Hematopoietic multipotent progenitor cell treated with erythropoietin and hydrocortisone succinate and interleukin-3 and kit ligand, for 6 days (in vitro differentiated cells): Measurements from ENCODE around the gene SLC16A6.
"Not testable (repeated sequence)": the region's sequence is repeated elsewhere in the genome, so short reads cannot be mapped to it uniquely, and the experiment has no call there.

Experiments
- DNase-seq: peaks from one replicate; pipeline ENCODE4 v3.0.0-alpha.2; 2015

SLC16A6 gene

GRCh38 chr17:68290955-68291835, at the start of gene SLC16A6, which contains the start of gene ARSG:
Gene SLC16A6 (minus strand): TSS chr17:68291127. CDS start chr17:68278320, 12,807 bp downstream.
Gene ARSG (plus strand): TSS chr17:68291495. CDS start chr17:68307494, 15,999 bp downstream.
- DNase-seq = peak; percentile 63

GRCh38 chr17:68334393-68334792, 43.5 kb upstream of the SLC16A6 start:
- DNase-seq = no peak

- DNase-seq = not testable (repeated sequence)
Measured at GRCh38 chr17:68331932-68332331, 41.0 kb upstream of the SLC16A6 start.

GRCh38 chr17:68329331-68329730, 38.4 kb upstream of the SLC16A6 start:
- no peak for DNase-seq

- no peak for DNase-seq
Measured at GRCh38 chr17:68328676-68329075, 37.7 kb upstream of the SLC16A6 start.

GRCh38 chr17:68327823-68328557, 37.1 kb upstream of the SLC16A6 start:
- DNase-seq = no peak

GRCh38 chr17:68326681-68327080, 35.8 kb upstream of the SLC16A6 start:
- no peak for DNase-seq

GRCh38 chr17:68325961-68326360, 35.0 kb upstream of the SLC16A6 start:
- DNase-seq = no peak

DNA sequence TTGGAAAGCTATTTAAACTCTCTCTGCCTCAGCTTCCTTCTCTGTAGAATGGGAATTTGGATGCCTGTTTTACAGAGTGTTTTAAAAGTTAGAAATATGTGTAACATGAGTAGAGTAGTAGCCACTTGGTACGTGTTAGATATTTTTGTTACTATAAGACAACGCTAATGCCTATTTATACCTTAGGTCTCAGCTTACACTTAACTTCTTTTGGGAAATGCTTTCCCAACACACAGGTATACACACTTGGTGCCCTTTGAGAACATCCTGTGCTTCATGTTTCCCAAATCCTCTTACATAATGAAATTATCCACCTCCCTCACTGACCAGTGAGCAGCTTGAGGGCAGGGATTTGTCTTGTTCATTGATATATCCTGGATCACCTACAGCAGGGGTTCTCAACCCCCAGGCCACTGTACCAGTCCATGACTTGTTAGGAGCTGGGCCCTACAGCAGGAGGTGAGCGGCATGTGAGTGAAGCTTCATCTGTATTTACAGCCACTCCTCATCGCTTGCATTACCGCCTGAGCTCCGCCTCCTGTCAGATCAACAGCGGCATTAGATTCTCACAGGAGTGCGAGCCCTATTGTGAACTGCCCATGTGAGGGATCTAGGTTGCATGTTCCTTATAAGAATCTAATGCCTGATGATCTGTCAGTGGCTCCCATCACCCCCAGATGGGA, 33.9 kb upstream of the SLC16A6 start:
- no peak for DNase-seq

GRCh38 chr17:68324114-68324513, 33.2 kb upstream of the SLC16A6 start:
- no peak for DNase-seq

DNA sequence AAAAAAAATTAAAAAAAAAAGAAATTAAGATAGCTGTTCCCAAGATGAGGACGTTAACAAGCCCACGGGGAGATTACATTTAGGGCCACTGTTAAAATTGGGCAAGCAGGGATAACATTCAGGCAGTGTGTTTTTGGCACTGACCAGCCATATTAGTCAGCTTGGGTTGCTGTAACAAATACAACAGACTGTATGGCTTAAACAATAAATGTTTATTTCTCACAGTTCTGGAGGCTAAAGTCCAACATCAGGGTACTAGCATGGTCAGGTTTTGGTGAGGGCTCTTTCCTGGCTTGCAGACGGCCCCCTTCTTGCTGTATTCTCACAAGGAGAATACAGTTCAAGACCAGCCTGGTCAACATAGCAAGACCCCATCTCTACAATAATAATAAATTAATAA, 31.7 kb upstream of the SLC16A6 start:
- DNase-seq = no peak

DNA sequence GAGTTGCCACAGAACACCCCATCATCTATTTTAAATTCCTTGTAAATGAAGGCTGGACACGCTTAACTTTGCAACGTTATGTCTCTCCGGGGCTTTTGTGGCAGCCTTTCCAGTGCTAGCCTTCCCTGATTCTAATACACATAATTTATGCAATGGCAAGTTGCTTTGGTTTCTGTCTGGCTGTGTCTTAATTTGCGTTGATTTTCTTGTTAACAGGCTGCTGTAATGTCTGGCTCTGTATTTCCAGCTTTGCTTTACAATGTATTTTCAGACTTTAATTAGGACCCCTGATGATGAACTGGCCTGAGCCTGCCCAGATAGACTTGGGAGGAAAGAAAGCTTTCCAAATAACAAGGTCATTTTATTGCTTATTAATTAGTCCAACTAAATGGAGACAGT, 30.6 kb upstream of the SLC16A6 start:
- DNase-seq = no peak

- DNase-seq = no peak
Measured at GRCh38 chr17:68320943-68321555, 30.1 kb upstream of the SLC16A6 start.

DNA sequence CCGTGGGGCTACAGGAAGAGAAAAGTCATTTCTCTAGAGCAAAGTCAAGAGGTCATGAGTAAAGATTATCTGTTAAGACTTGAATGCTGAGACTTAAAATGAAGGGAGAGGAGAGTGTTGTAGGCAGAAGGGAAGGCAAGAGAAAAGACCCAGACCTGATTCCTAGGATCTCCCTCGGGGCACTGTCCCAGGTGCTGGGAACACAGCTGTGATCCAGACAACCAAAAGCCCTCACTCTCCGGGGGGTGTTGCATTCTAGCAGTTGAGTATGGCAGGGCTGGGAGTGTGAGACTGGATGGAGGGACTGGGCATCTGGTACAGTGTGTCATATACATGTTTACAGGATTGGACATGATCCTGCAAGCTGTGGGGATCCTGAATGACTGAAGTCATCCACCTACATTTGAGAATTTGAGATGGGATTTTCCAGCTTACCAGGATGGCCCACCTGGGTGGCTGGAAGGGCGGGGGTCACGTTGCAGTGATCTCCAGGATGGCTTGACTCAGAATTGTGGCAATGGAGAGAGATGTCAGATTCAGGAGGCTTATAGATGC, 29.5 kb upstream of the SLC16A6 start:
- no peak for DNase-seq

GRCh38 chr17:68319410-68320162, 28.7 kb upstream of the SLC16A6 start:
- no peak for DNase-seq

GRCh38 chr17:68318103-68318991, 27.4 kb upstream of the SLC16A6 start:
- no peak for DNase-seq

- DNase-seq = no peak
Measured at GRCh38 chr17:68317458-68317857, 26.5 kb upstream of the SLC16A6 start.

GRCh38 chr17:68315930-68316329, 25.0 kb upstream of the SLC16A6 start:
- DNase-seq = no peak

DNA sequence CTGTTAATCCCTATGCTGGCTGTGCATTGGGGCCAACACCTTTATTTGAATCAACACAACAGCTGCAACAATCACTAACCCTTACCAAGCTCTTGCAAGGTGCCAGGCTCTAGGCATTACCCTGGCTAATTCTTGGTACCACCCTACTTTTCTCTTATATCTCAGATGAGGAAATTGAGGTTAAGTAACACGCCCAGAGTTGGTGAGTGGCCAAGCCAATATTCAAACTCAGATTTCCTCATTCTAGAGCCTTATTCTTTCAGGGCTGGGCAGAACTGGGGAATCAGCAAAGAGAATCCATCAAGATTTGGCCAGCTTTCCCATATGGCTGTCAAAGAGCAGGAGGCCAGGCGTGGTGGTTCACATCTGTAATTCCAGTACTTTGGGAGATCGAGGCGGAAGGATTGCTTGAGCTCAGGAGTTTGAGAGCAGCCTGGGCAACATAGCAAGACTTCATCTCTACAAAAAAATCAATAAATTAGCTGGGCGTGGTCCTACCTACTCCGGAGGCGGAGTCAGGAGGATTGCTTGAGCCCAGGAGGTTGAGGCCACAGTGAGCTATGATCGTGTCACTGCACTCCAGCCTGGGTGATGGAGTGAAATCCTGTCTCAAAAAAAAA, 24.1 kb upstream of the SLC16A6 start:
- DNase-seq = peak; percentile 77

DNA sequence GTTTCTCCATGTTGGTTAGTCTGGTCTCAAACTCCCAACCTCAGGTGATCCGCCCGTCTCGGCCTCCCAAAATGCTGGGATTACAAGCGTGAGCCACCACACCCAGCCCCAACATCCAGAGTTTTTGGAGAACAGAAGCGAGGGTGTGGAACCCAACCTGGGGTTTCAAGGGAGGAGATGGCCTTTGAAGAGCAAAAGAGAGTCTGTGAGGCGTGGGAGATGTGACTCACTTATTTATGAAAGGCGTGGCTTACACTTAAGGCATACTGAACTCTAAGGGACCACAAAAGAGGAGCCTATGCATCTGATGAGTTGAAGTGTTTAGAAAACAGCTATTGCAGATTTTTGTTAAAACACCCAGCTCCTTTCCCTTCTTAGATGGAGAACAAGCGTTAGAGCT, 19.2 kb upstream of the SLC16A6 start:
- no peak for DNase-seq
